WTC11 (cell line): ENCODE data around the gene MRPL2. TPM values are rescaled to one million over a fixed set of nuclear protein-coding genes. Genes with fewer than 3 reads are reported as not detected.
A peak's percentile ranks its signal among the peaks of the same experiment; 100 is the strongest.

Experiments used
- ATAC-seq: fragments of 200-7000 bp; cut with Tn5 transposase; 2 replicates; pipeline ENCODE4 v1.10.0; 2021; ENCODE audit warnings: mild to moderate bottlenecking, moderate library complexity
- CTCF ChIA-PET: fragments of 300-600 bp; sonication (Branson Sonifier 250); formaldehyde crosslinking; loops from one replicate; lab custom pipeline; 2021; ENCODE audit warnings: antibody characterized with exemption; lab: Charles Lee
- POLR2A ChIA-PET: fragments of 350-600 bp; sonication (Branson Sonifier 250); formaldehyde crosslinking; loops from one replicate; lab custom pipeline; 2021; ENCODE audit warnings: antibody characterized with exemption; lab: Charles Lee
- DNase-seq: peaks from one replicate; pipeline ENCODE4 v3.0.0; 2021; ENCODE audit warnings: low spot score
- H3K27ac Mint-ChIP-seq: 2 replicates; pipeline ENCODE4 v1.8.0; 2021; ENCODE audit warnings: mixed read lengths
- H3K27me3 Mint-ChIP-seq: 2 replicates; pipeline ENCODE4 v1.8.0; 2021; ENCODE audit warnings: low read depth, mild to moderate bottlenecking, moderate library complexity, mixed read lengths
- H3K36me3 Mint-ChIP-seq: 2 replicates; pipeline ENCODE4 v1.8.0; 2021; ENCODE audit warnings: mixed read lengths
- H3K4me1 Mint-ChIP-seq: 2 replicates; pipeline ENCODE4 v1.8.0; 2022; ENCODE audit warnings: mixed read lengths
- H3K4me3 Mint-ChIP-seq: 2 replicates; pipeline ENCODE4 v1.8.0; 2021; ENCODE audit warnings: mild to moderate bottlenecking, moderate library complexity, mixed read lengths
- H3K9me3 Mint-ChIP-seq: 2 replicates; pipeline ENCODE4 v1.8.0; 2021; ENCODE audit warnings: mixed read lengths
- E2F1 ChIP-seq: sonication (generic); formaldehyde crosslinking; IDR thresholded peaks from 2 replicates; pipeline ENCODE4 v1.8.0; 2022; ENCODE audit warnings: mild to moderate bottlenecking, missing genetic modification reagents
- EMX1 ChIP-seq: fragments of 250-450 bp; sonication (Bioruptor Pico); IDR thresholded peaks from 2 replicates; pipeline ENCODE4 v1.8.0; 2021; ENCODE audit warnings: mild to moderate bottlenecking
- HMGA2 ChIP-seq: fragments of 250-450 bp; sonication (Bioruptor Pico); IDR thresholded peaks from 2 replicates; pipeline ENCODE4 v1.4.0; 2021; ENCODE audit warnings: mild to moderate bottlenecking, moderate library complexity
- KAT7 ChIP-seq: sonication (generic); formaldehyde crosslinking; IDR thresholded peaks from 2 replicates; pipeline ENCODE4 v1.8.1; 2023; ENCODE audit warnings: missing genetic modification reagents, mild to moderate bottlenecking, borderline replicate concordance
- NFATC4 ChIP-seq: fragments of 250-450 bp; sonication (Bioruptor Pico); IDR thresholded peaks from 2 replicates; pipeline ENCODE4 v1.9.0; 2021; ENCODE audit warnings: mild to moderate bottlenecking
- NR3C1 ChIP-seq: sonication (generic); formaldehyde crosslinking; conservative IDR thresholded peaks from 2 replicates; pipeline ENCODE4 v1.8.1; 2023; ENCODE audit warnings: low read depth, mild to moderate bottlenecking, missing genetic modification reagents
- OVOL2 ChIP-seq: fragments of 250-450 bp; sonication (Bioruptor Pico); IDR thresholded peaks from 2 replicates; pipeline ENCODE4 v1.9.0; 2021; ENCODE audit warnings: mild to moderate bottlenecking, borderline replicate concordance
- SMAD3 ChIP-seq: sonication (generic); formaldehyde crosslinking; IDR thresholded peaks from 2 replicates; pipeline ENCODE4 v1.8.0; 2022; ENCODE audit warnings: missing genetic modification reagents, mild to moderate bottlenecking, borderline replicate concordance
- ZNF138 ChIP-seq: sonication (generic); formaldehyde crosslinking; conservative IDR thresholded peaks from 2 replicates; pipeline ENCODE4 v1.8.1; 2022; ENCODE audit warnings: mild to moderate bottlenecking, moderate library complexity, missing genetic modification reagents
- ZNF219 ChIP-seq: sonication (generic); formaldehyde crosslinking; IDR thresholded peaks from 2 replicates; pipeline ENCODE4 v1.8.0; 2023; ENCODE audit warnings: missing genetic modification reagents, mild to moderate bottlenecking, borderline replicate concordance
- ZNF416 ChIP-seq: fragments of 250-450 bp; sonication (Bioruptor Pico); IDR thresholded peaks from 2 replicates; pipeline ENCODE4 v1.9.0; 2021; ENCODE audit warnings: mild to moderate bottlenecking, inconsistent platforms
- ZNF532 ChIP-seq: fragments of 250-450 bp; sonication (Bioruptor Pico); IDR thresholded peaks from 2 replicates; pipeline ENCODE4 v1.9.0; 2021; ENCODE audit warnings: mild to moderate bottlenecking, borderline replicate concordance
- total RNA-seq: library from RNA; stranded (reverse); gene quantifications from 3 replicates; pipeline ENCODE4 v1.2.3, GENCODE V29; 2021
- TF ChIP-seq, protein P1 (sequence below): sonication (generic); formaldehyde crosslinking; IDR thresholded peaks from 2 replicates; pipeline ENCODE4 v1.8.0; 2022; ENCODE audit warnings: missing genetic modification reagents
- TF ChIP-seq, protein P2 (sequence below): sonication (generic); formaldehyde crosslinking; IDR thresholded peaks from 2 replicates; pipeline ENCODE4 v1.8.1; 2023; ENCODE audit warnings: mild to moderate bottlenecking, moderate library complexity, missing genetic modification reagents
- TF ChIP-seq, protein P3 (sequence below): sonication (generic); formaldehyde crosslinking; IDR thresholded peaks from 2 replicates; pipeline ENCODE4 v1.8.0; 2022; ENCODE audit warnings: mild to moderate bottlenecking, missing genetic modification reagents
- TF ChIP-seq, protein P4 (sequence below): sonication (generic); formaldehyde crosslinking; IDR thresholded peaks from 2 replicates; pipeline ENCODE4 v1.8.1; 2022; ENCODE audit warnings: mild to moderate bottlenecking, missing genetic modification reagents, moderate library complexity, borderline replicate concordance
- TF ChIP-seq, protein P5 (sequence below): sonication (generic); formaldehyde crosslinking; IDR thresholded peaks from 2 replicates; pipeline ENCODE4 v1.8.1; 2023; ENCODE audit warnings: mild to moderate bottlenecking, missing genetic modification reagents, borderline replicate concordance

MRPL2 gene
- total RNA-seq, 1 experiment from 2014 or later = 131 TPM

DNA sequence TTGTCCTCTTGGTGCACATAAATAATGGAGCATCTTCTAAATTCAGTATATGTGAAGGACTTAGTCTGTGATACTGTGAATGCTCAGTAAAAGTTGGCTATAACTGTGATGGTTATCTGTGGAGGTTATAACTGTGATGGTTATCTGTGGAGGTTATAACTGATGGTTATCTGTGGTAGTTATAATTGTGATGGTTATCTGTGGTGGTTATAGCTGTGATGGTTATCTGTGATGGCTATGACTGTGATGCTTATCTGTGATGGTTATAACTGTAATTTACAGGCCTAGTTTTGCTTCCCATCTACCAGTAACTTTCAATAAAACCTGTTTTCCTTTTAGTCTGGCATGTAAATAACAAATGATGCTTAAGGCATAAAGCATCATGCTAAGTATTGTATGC is 33.4 kb upstream of the MRPL2 start (continued):
- TF ChIP-seq, protein P1, sequence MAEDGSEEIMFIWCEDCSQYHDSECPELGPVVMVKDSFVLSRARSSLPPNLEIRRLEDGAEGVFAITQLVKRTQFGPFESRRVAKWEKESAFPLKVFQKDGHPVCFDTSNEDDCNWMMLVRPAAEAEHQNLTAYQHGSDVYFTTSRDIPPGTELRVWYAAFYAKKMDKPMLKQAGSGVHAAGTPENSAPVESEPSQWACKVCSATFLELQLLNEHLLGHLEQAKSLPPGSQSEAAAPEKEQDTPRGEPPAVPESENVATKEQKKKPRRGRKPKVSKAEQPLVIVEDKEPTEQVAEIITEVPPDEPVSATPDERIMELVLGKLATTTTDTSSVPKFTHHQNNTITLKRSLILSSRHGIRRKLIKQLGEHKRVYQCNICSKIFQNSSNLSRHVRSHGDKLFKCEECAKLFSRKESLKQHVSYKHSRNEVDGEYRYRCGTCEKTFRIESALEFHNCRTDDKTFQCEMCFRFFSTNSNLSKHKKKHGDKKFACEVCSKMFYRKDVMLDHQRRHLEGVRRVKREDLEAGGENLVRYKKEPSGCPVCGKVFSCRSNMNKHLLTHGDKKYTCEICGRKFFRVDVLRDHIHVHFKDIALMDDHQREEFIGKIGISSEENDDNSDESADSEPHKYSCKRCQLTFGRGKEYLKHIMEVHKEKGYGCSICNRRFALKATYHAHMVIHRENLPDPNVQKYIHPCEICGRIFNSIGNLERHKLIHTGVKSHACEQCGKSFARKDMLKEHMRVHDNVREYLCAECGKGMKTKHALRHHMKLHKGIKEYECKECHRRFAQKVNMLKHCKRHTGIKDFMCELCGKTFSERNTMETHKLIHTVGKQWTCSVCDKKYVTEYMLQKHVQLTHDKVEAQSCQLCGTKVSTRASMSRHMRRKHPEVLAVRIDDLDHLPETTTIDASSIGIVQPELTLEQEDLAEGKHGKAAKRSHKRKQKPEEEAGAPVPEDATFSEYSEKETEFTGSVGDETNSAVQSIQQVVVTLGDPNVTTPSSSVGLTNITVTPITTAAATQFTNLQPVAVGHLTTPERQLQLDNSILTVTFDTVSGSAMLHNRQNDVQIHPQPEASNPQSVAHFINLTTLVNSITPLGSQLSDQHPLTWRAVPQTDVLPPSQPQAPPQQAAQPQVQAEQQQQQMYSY (CRISPR knock-in tag) = no peak
- TF ChIP-seq, protein P2, sequence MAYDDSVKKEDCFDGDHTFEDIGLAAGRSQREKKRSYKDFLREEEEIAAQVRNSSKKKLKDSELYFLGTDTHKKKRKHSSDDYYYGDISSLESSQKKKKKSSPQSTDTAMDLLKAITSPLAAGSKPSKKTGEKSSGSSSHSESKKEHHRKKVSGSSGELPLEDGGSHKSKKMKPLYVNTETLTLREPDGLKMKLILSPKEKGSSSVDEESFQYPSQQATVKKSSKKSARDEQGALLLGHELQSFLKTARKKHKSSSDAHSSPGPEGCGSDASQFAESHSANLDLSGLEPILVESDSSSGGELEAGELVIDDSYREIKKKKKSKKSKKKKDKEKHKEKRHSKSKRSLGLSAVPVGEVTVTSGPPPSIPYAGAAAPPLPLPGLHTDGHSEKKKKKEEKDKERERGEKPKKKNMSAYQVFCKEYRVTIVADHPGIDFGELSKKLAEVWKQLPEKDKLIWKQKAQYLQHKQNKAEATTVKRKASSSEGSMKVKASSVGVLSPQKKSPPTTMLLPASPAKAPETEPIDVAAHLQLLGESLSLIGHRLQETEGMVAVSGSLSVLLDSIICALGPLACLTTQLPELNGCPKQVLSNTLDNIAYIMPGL = no peak
- TF ChIP-seq ZNF219 (CRISPR knock-in tag) (no peak), HMGA2 (CRISPR knock-in tag) (no peak), OVOL2 (no peak), ZNF416 (CRISPR knock-in tag) (no peak), NFATC4 (no peak), E2F1 (CRISPR knock-in tag) (no peak), ZNF138 (CRISPR knock-in tag) (no peak)
- TF ChIP-seq, protein P3, sequence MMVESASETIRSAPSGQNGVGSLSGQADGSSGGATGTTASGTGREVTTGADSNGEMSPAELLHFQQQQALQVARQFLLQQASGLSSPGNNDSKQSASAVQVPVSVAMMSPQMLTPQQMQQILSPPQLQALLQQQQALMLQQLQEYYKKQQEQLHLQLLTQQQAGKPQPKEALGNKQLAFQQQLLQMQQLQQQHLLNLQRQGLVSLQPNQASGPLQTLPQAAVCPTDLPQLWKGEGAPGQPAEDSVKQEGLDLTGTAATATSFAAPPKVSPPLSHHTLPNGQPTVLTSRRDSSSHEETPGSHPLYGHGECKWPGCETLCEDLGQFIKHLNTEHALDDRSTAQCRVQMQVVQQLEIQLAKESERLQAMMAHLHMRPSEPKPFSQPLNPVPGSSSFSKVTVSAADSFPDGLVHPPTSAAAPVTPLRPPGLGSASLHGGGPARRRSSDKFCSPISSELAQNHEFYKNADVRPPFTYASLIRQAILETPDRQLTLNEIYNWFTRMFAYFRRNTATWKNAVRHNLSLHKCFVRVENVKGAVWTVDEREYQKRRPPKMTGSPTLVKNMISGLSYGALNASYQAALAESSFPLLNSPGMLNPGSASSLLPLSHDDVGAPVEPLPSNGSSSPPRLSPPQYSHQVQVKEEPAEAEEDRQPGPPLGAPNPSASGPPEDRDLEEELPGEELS (CRISPR knock-in tag) = no peak
- TF ChIP-seq, protein P4, sequence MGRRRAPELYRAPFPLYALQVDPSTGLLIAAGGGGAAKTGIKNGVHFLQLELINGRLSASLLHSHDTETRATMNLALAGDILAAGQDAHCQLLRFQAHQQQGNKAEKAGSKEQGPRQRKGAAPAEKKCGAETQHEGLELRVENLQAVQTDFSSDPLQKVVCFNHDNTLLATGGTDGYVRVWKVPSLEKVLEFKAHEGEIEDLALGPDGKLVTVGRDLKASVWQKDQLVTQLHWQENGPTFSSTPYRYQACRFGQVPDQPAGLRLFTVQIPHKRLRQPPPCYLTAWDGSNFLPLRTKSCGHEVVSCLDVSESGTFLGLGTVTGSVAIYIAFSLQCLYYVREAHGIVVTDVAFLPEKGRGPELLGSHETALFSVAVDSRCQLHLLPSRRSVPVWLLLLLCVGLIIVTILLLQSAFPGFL (CRISPR knock-in tag) = no peak

GRCh38 chr6:43091436-43091991 is 32.3 kb upstream of the MRPL2 start:
- Mint-ChIP-seq H3K27me3 (no peaks in the 10 kb centered on the region), H3K9me3 (no peaks in the 10 kb centered on the region), H3K4me1 (peaks cover 85% of the 10 kb centered on the region), H3K36me3 (no peaks in the 10 kb centered on the region), H3K4me3 (peak overlapping the region; percentile 63; the same call in 1 of the 2 replicates), H3K27ac (peak overlapping the region; percentile 99)
- CTCF ChIA-PET = interaction anchor here (1.0 to 1.8 kb wide), 2 partner anchors 38 to 52 kb away, joined by 3 to 6 read pairs; no protein-coding TSS in a partner anchor
- ATAC-seq (no peak), DNase-seq (no peak)
- TF ChIP-seq, protein P5, sequence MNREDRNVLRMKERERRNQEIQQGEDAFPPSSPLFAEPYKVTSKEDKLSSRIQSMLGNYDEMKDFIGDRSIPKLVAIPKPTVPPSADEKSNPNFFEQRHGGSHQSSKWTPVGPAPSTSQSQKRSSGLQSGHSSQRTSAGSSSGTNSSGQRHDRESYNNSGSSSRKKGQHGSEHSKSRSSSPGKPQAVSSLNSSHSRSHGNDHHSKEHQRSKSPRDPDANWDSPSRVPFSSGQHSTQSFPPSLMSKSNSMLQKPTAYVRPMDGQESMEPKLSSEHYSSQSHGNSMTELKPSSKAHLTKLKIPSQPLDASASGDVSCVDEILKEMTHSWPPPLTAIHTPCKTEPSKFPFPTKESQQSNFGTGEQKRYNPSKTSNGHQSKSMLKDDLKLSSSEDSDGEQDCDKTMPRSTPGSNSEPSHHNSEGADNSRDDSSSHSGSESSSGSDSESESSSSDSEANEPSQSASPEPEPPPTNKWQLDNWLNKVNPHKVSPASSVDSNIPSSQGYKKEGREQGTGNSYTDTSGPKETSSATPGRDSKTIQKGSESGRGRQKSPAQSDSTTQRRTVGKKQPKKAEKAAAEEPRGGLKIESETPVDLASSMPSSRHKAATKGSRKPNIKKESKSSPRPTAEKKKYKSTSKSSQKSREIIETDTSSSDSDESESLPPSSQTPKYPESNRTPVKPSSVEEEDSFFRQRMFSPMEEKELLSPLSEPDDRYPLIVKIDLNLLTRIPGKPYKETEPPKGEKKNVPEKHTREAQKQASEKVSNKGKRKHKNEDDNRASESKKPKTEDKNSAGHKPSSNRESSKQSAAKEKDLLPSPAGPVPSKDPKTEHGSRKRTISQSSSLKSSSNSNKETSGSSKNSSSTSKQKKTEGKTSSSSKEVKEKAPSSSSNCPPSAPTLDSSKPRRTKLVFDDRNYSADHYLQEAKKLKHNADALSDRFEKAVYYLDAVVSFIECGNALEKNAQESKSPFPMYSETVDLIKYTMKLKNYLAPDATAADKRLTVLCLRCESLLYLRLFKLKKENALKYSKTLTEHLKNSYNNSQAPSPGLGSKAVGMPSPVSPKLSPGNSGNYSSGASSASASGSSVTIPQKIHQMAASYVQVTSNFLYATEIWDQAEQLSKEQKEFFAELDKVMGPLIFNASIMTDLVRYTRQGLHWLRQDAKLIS (CRISPR knock-in tag) = no peak
- no peak for TF ChIP-seq KAT7 (CRISPR knock-in tag)
- no peak for TF ChIP-seq SMAD3 (CRISPR knock-in tag)
- TF ChIP-seq ZNF532 (CRISPR knock-in tag) = no peak
- no peak for TF ChIP-seq EMX1
- TF ChIP-seq HMGA2 (CRISPR knock-in tag) = no peak
- TF ChIP-seq NR3C1 (CRISPR knock-in tag) = no peak
- POLR2A ChIA-PET = interaction anchor here (0.7 to 0.8 kb wide), 2 partner anchors 345 to 1032 kb away, joined by 4 to 8 read pairs; partner anchors contain the start of gene TBCC
